ENCODE measurements around the gene ANKRD60.

ANKRD60 gene, protein sequence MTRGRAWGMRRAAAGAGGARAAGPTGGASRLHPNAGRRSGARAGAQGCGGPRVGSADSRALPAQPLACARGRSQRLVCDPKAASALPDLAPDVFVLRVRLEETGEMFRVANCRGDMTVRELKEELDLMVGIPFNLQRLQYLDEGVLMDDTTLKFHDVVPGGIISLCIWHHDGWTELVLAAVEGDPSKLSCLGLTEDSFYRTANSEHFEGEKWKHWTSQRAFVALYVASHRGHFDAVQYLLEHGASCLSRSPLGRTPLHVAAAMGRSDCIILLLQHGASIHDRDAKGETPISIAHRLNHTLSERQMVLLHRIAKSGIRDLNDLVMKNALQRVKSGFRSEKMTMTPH

DNA sequence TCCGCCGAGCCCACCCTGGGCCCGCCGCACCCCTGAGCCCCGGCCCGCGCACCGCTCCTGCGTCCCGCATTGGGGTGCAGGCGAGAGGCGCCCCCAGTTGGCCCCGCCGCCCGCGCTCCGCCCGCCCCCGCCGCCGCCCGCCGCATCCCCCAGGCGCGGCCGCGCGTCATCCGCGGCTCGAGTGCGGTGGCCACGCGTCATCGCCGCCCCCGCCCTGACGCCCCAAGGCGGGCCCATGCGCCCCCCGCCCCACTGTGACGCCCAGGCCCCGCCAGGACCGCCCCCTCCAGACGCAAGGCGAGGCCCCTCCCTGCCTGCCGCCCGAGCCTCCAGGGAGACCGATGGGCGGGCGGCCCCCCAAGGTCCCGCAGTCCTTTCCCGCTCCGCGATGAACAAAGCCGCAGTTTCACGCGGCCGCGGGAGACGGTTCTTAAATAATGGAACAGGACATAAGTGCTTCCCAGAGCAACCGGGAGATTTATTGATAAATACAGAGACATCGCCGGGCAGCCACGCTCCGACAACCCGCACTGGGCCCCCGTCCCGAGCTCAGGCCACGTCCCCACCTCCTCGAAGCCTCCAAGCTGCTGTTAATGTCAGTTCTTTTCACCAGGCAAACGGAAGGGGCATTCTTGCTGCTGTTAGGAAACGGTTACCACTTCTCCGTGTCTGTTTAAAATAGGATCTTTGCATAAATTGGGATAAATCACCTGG lies at the start of gene ANKRD60:
TSS of gene ANKRD60 (minus strand) at position 170 of the 714 bp plus-strand sequence. CDS start at position 170, 0 bp downstream.
- DNase-seq, result peak; percentile 35

DNA sequence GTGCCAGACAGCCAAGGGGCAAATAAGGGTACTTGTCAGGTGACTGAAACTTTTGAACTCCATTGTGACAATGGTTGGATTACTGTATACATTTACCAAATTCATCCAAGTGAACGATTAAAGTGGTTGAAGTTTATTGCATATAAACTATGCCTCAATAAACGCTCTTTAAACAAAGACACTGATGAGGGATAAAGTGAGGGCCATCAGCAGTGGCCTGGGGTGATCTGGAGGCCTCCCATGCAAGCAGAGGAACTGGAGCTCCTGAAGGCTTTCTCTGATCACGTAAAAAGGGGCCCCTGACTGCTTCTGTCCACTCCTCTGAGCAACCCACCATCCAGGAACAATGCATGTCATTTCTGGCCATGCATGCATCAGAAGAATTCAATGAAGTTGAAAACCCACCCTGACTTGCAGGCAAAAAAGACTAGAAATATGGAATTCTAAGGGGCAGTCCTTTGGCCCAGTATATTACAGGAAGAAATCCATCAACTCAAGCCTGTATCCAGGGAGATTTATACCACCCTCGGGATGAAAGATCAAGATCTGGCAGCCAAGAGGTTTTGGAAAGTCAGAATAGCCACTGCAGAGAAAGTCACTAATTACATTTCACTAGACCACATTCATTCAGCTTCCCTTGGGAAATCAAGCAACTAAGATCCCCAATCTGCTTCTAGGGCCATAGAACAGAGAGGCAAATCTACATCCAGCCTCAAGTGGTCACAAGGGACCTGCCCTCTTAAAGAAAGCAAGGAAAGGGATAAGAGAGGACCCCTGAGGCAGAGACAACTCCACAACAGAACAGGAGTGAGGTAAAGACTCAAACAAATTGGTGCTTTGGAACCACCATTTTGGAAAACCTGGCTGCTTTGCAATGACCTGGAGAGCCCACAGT lies 49.4 kb upstream of the ANKRD60 start:
- no peak for DNase-seq

DNA sequence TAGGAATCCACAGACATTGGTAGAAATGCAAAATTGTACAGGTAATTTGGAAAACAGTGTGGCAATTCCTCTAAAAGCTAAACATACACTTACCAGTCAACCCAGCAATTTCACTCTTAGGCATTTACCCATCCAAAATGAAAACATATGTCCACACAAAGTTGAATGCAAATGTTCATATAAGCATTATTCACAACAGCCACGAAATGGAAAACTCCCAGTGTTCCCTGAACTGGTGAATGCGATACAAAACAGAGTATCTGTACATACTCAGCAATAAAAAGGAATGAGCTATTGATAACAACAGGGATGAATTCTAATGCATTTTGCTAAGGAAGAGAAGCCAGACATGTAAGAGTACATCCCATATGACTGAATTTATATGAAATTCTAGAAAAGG lies 48.7 kb upstream of the ANKRD60 start:
- no peak for DNase-seq

DNA sequence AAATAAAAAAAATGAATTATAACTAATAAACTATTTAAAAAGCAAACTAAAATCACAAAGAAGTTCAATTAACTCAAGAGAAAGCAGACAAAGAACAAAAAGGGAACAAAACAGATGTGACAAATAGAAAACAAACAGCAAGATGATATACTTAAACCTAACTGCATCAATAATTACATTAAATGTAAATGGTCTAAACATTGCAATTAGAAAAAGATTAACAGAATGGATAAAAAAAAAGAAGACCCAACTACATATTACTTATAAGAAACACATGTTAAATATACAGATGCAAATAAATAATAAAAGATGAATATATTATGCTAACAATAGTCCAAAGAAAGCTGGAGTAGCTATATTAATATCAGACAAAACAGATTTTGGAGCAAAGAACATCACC lies 45.9 kb upstream of the ANKRD60 start:
- no peak for DNase-seq

DNA sequence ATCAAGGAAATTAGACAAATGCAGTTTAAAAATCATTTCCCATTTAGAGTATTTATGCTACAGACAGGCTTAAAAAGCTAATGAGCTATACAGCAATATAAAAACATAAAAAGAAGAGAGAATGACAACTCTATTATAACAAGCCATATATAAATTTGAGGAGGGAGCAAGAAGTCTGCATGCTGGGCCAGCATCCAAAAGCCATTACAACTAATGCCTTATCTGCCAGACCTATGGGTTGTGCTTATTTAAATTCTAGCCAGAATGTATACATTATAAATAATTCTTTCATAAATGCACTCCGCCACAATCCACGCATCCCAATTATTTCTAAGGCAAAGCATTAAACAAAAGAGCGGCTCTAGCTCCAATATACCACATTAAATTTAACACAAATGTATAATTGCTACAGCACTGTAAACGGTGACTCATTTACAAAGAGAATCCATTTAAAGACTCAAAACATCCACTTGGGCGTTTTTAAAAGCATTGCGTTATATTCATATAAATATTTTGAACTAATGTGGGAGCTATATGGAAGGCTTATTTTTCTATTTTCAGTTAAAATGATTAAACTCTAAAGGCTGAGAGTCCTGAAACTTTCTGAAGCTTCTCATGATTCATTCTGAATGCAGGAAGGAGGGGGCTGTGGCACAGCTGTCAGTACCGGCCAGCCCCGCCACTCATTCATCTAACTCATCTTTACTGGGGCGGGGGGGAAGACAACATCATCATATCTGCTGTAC lies 43.3 kb upstream of the ANKRD60 start:
- peak; percentile 54 for DNase-seq

DNA sequence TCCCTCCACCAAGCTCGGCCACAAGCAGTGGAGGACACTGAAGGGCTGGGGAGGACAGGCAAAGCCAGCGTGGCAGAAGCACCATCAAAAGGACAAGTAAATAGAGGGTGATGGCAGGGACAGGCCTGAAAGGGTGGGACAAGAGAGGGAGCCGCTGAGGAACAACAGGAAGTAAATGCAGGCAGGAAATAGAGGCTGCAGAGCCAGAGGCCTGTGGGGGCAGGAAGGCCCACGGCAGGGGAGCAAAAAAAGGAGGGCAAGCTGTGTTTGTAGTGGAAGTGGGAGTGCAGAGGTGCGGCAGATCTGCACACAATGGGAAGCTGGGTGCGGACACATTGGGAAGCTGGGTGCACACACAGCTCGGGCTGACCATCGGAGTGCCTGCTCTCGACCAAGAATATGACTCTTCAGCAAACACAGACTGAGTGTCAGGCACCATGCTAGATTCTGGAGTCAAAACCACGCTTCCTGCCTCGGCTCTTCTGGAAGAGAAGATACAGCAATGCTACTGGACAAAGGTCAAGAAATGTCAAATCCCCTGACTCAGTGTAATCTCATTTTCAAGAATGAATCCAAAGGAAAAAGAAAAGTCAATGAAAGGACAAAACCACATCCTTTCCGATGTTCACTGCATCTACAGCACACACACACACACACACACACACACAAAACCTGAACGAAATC lies 40.6 kb upstream of the ANKRD60 start:
- no peak for DNase-seq

DNA sequence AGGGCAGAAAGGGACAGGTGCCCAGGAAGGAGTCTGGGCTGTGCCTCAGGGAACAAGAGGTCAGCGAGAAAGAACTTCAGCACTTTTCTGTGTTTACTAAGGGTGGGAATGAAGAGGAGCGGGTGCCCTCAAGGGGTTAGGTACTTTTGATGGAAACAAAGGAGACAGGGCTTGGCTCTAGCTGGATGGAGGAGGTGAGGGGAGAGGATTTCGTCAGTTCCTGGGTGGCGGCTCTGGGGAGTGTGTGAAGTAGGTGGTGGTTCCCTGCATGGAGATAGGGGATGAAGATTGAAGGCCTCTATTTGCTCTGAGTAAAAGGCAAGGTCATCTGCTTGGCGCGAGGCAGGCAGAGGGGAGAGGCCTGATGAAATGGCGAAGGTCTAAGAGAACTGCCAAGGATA lies 40.0 kb upstream of the ANKRD60 start:
- no peak for DNase-seq

DNA sequence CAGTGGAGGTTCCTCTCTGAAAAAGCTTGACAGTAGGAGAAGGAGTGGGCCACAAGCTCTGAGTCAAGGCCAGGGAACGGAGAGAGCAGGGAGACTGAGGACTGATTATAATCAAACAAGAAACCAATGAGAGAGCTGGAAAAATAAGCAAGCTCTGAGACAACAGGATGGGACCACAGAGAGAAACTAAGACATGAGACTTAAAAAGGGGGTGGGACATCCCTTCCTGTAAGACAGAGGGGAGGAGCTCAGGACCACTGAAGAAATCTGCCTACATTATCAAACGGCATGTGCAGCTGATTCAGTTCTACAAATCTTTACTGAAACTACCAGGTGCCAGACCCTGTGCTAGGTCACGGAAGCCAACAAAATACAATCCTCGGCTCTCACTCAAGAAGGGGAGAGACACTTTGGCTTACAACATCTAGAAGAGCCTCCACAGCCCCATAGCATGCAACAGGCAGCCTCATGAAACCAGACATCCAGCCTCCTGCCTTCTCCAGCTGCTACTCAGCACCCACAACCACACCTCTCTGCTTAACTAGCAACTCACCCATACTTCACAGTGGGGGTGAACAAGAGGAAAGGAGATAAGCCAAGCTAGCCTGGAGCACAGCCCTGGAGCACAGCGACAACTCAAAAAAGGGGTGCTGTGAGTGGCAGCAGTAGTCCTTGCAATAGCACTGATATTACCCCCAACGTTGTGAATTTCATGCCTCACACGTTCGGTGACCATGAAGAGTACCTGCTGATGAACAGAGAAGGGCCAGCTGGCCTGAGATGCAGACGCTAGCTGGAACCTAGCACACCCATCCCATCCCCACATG lies 39.1 kb upstream of the ANKRD60 start:
- DNase-seq, result no peak

DNA sequence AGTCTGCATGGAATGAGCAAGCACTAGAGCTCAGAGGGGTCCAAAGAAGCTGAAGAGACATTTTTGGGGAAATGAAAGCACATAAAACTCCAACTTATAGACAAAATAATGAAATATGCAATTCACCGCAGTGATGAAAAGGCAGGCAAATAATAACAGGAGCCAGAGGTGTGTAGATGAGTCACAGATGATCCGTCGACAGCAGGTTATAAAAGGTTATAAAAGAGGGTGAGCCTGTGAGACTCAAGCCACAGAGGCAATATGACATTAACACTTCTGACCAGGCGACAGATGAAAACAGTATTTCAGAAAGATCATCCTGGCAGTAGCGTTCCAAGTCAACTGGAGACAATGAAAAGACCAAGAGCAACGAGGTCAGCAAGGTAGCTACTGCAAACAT lies 35.8 kb upstream of the ANKRD60 start:
- DNase-seq, result no peak

DNA sequence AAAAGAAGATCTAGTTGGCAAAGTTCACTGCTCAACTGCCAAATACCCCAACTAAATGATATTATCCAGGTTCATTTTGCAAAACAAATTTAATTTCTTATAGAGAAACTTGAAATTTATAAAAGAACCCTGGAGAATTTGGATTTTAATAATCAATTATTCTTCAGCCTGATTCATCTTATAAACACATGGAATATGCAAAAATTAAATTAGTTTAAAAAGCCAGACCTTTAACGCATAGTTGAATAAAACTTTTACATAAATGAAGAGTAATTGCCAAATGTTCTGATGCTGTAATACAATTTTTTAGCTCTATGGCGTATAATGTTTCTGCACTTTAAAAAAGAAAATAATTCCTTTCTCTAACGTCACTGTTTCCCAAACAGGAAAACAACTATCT lies 33.2 kb upstream of the ANKRD60 start:
- DNase-seq, result no peak

DNA sequence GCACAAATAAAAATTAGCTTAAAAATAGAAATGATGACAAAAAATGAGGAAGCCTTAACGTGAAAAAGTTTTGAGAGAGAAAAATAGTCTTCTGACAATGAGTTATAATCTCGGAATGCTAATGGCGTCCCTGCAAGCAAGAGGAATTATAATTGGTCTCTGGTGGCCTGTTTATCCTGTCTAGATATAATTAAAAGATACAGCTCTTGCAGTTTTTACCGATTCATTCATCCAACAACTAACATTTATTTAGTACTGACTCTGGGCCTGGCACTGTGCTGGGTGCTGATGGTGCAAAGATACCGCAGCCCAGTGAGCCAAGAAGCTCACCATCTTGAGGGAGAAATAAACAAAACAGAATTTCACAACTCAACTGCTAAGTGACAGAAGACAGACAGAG lies 31.6 kb upstream of the ANKRD60 start:
- no peak for DNase-seq

DNA sequence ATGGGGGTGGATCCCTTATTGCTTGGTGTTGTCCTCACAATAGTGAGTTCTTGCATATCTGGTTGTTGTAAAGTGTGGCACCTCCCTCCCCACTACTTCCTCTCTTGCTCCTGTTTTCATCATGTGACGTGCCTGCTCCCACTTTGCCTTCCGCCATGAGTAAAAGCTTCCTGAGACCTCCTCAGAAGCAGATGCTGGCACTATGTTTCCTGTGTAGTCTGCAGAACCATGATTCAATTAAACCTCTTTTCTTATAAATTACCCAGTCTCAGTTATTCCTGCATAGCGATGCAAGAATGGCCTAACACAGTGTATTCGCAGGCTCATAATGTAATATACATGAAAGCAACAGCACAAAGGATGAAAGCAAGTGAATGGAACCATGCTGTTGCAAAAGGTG lies 28.4 kb upstream of the ANKRD60 start:
- DNase-seq, result no peak

DNA sequence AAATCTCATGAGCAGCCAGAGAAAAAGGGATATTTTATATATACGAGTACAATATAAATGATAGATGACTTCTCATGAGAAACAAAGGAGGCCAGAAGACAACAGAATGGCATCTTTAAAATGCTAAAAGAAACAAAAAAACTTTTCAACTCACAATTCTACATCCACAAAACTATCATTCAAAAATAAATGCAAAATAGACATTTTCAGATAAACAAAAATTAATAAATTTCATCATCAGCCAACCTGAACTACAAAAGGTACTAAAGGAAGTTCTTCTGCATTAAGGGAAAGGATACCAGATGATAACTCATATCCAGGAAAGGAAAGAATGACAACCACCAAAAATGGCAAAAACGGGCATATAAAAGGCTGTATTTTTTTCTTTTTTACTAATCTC lies 27.9 kb upstream of the ANKRD60 start:
- no peak for DNase-seq

DNA sequence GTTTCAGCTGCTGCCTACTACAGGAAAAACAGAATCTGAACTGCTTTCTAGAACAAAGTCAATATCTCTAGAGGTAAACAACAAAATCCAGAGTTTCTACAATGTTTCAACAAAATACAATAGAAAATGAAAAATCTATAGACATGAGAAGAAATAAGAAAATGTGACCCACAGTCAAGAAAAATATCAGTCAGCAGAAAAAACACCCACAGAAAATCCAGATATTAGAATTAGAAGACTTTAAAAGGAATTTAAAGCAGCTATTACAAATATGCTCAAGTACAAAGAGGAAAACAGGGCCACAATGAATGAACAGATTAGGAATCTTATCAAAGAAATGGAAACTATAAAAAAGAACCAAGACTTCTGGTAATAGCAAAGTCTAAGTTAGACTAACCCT lies 26.4 kb upstream of the ANKRD60 start:
- DNase-seq, result no peak

DNA sequence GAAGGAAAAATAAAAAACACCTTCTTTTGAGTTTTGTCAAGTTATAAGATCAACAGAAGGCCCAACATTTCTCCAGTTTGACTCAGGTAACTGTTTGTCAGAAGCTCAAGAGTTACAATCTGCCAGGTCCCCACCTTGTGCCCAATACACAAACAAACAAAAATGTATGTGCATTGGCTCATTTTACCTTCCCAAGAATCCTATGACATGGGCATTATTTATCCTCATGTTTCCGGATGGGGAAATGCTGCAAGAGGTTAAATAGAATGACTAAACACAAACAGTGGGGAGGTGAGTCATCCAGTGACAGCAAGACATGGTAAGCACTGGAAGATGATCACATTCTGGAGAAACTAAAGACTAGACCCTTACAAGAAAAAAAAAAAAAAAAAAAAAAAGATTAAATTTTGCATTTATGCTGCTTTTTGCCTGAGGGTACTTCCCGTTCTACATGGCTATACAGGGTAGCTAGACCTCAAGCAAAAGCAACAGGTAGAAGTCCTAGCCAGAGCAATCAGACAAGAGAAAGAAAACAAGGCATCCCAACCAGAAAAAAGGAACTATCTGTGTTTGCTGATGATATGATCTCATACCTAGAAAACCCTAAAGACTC lies 23.6 kb upstream of the ANKRD60 start:
- no peak for DNase-seq

DNA sequence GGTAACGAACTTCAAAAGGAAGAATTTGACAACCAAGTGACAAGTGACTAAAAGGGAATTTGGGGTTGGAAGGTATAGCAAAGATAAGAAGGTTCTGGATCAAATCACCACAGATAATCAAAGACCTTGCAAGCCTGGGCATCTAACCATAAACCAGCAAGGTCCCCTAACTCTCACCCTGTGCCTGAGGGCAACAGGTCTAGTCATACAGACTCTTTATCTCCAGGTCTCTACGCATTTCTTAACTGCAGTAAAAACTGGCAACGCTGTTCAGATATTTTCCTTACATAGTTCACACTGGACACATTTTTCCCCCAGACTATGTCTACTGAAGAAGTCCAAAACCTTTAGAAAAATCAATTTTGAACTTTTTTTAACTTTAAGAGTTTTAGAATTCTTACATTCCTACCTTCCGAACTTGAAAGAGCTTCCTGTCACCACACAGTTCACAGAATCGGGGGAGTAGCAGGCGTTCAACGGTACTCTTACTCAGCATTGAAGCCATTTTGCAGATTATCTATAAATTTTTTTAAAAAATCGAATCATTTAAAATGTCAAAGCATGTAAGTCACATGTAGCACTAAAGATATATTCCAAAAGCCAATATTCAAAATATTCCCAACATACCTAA lies 23.0 kb upstream of the ANKRD60 start:
- DNase-seq, result no peak

DNA sequence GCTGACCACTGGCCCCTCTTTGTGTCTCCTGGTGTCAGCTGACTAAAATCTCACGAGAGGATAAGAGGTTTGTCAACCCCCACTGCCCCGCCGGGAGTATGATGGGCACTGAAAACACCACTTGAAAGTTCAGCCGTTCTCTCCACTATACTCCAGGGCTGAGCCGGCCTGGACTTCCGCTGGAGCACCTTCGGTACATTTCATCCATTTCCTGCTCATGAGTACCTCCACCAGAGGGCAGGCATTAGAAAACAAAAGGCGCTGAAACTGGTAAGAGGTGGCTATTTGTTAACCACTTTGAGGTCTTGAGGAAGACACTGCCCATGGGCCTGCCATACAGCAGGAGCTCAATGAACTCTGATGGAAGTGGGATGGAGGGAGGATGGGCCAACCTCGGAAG lies 17.9 kb upstream of the ANKRD60 start:
- DNase-seq, result peak; percentile 2

DNA sequence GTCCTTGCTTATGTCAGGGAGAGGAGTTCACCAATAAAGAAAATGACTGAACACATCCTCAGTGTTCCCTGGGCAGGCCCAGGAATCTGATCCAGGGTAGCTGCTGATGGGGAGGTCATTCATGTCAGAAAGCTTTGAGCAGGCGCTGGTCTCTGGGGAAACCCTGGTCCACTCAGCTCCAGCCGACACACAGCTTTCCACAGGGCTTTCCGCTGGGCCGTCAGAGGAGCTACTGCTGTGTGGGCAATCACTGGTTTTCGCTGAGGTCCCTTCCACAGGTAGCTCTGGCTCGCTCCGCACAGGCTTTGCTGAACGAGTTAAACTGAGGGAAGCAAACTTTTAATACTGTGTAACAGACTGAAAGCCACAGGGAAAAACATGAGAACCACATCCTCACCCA lies 17.5 kb upstream of the ANKRD60 start:
- no peak for DNase-seq

DNA sequence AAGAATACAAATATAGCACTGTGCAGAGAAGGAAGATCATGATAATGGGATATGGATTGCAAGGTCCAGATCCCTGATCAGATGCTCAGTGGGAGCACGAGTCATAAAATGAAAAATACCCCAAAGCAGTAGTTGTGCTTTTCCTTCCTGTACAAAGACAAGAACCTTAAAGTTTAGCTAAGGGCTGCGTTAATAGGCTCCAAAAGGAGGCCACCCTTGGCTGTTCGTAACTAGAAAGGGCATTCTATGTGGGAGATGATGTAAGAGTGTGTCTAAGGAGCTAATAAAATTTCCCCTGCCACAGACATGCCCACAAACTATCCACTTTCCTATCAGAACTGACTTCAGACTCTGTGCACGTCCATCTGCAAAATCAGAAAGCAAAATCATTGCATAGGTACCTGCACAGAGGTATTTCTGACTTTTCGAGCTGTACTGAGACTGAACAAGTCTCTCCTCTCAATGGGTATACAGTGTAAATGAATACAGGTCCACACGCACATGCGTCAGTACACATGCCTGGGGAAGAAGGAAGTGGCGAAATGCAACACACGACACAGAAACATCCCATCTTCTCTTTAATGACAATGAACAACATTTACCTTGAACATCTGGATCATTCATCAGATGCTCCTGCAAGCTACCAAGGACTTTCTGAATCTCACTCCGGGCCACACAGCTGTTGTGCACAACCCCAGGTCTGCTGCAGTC lies 16.9 kb upstream of the ANKRD60 start:
- DNase-seq, result no peak
